Measurements from ENCODE around the gene INTS15.

- TF ChIP-seq CTCF (IDR thresholded peaks at IDR 0.05) (no peak), POLR2A (IDR thresholded peaks at IDR 0.05) (no peak)
Observed at GRCh38 chr7:6608081-6608480, 18.3 kb downstream of the INTS15 start.
